HepG2 (cell line): ENCODE results near the gene TDP2.

Experiments
- CTCF ChIP-seq: sonication (generic); formaldehyde crosslinking; IDR thresholded peaks from 2 replicates; pipeline ENCODE4 v1.5.0; 2020; ENCODE audit warnings: mild to moderate bottlenecking, missing genetic modification reagents, moderate library complexity
- ELK4 ChIP-seq: sonication (generic); formaldehyde crosslinking; IDR thresholded peaks from 2 replicates; pipeline ENCODE4 v1.9.0; 2021; ENCODE audit warnings: missing genetic modification reagents, borderline replicate concordance
- EP300 ChIP-seq, 3 experiments: sonication (generic) in 1 of 3; formaldehyde crosslinking in 1 of 3; IDR thresholded peaks; 2 replicates each; pipeline versions ENCODE4 v1.5.1 to v1.6.1; 2011 to 2020; ENCODE audit warnings: low read depth in 2 of 3, low read length in 2 of 3, borderline replicate concordance in 1 of 3, improper control_type of control experiment in 1 of 3, mild to moderate bottlenecking in 1 of 3, missing genetic modification reagents in 1 of 3, moderate library complexity in 1 of 3
- FIP1L1 ChIP-seq: fragments of 200-400 bp; formaldehyde crosslinking; IDR thresholded peaks from 2 replicates; pipeline ENCODE4 v1.6.1; 2018; ENCODE audit warnings: low read depth, mild to moderate bottlenecking, low read length, moderate library complexity, borderline replicate concordance; ENCODE audit not compliant: insufficient read depth
- GABPA ChIP-seq, 2 experiments: IDR thresholded peaks; 2 replicates each; pipeline ENCODE4 v1.6.1; 2011 to 2016; ENCODE audit warnings: low read depth in 2 of 2, low read length in 1 of 2, missing biosample characterization in 1 of 2, missing genetic modification characterization in 1 of 2
- HDAC1 ChIP-seq: sonication (generic); formaldehyde crosslinking; IDR thresholded peaks from 2 replicates; pipeline ENCODE4 v1.5.1; 2020; ENCODE audit warnings: mild to moderate bottlenecking, missing genetic modification reagents
- POLR2AphosphoS5 ChIP-seq: IDR thresholded peaks from 2 replicates; pipeline ENCODE4 v1.6.1; 2012; ENCODE audit warnings: low read depth, low read length
- ZBTB34 ChIP-seq: sonication (generic); formaldehyde crosslinking; IDR thresholded peaks from 2 replicates; pipeline ENCODE4 v1.8.0; 2022; ENCODE audit warnings: mild to moderate bottlenecking, missing genetic modification reagents
- ZNF441 ChIP-seq: sonication (generic); formaldehyde crosslinking; IDR thresholded peaks from 2 replicates; pipeline ENCODE4 v1.7.0; 2021; ENCODE audit warnings: missing genetic modification reagents, borderline replicate concordance
- ZNF501 ChIP-seq: sonication (generic); formaldehyde crosslinking; IDR thresholded peaks from 2 replicates; pipeline ENCODE4 v1.5.1; 2020; ENCODE audit warnings: mild to moderate bottlenecking, moderate library complexity, missing genetic modification reagents

GRCh38 chr6:24632573-24632972 is 34.1 kb downstream of the TDP2 start:
- no peak for TF ChIP-seq HDAC1
- no peak for TF ChIP-seq ZNF441 (CRISPR knock-in tag)
- no peak for TF ChIP-seq EP300 (IDR thresholded peaks at IDR 0.05; ENCODE audit: low read depth in 2 of 2, low read length in 2 of 2)
- TF ChIP-seq EP300 (CRISPR knock-in tag; IDR thresholded peaks at IDR 0.05; ENCODE audit: borderline replicate concordance): no peak
- no peak for TF ChIP-seq POLR2AphosphoS5
- no peak for TF ChIP-seq ZBTB34 (CRISPR knock-in tag)
- no peak for TF ChIP-seq ZNF501 (CRISPR knock-in tag)
- TF ChIP-seq GABPA (IDR thresholded peaks at IDR 0.05; ENCODE audit: low read depth, low read length): no peak
- no peak for TF ChIP-seq GABPA (CRISPR knock-in tag; IDR thresholded peaks at IDR 0.05; ENCODE audit: low read depth)
- no peak for TF ChIP-seq CTCF (CRISPR knock-in tag)
- TF ChIP-seq FIP1L1: no peak
- no peak for TF ChIP-seq ELK4 (CRISPR knock-in tag)
